BJ (cell line): ENCODE results near the gene GPR33. TPM values are rescaled to one million over a fixed set of nuclear protein-coding genes. Genes with fewer than 3 reads are reported as not detected.

Source experiments
- CTCF ChIA-PET: fragments of 350-600 bp; formaldehyde crosslinking; extraction: SDS; loops from one replicate; lab custom pipeline; 2021; ENCODE audit warnings: antibody characterized with exemption, inconsistent platforms; lab: Yijun Ruan, JAX
- POLR2A ChIA-PET: fragments of 300-600 bp; sonication (Branson Sonifier 250); formaldehyde crosslinking; extraction: SDS; loops from one replicate; lab custom pipeline; 2021; ENCODE audit warnings: antibody characterized with exemption; lab: Charles Lee
- DNase-seq: peaks from one replicate; pipeline ENCODE4 v3.0.0-alpha.2; 2011; ENCODE audit warnings: low read depth
- H3K27me3 ChIP-seq: 2 replicates; pipeline ENCODE4 v1.6.0; 2011; ENCODE audit warnings: low read length; ENCODE audit not compliant: control insufficient read depth, insufficient read depth
- H3K36me3 ChIP-seq: 2 replicates; pipeline ENCODE4 v1.5.1; 2011; ENCODE audit warnings: low read length; ENCODE audit not compliant: control insufficient read depth, insufficient read depth
- H3K4me3 ChIP-seq: 2 replicates; pipeline ENCODE4 v1.5.1; 2011; ENCODE audit warnings: low read depth, mild to moderate bottlenecking, control low read depth, low read length
- polyA plus RNA-seq: library from polyadenylated mRNA; depleted of rRNA; stranded (reverse); fragments of >200 nt; gene quantifications from 2 replicates; pipeline ENCODE4 v1.2.3, GENCODE V29; 2011
- TF ChIP-seq, protein P1 (sequence below): IDR thresholded peaks from 2 replicates; pipeline ENCODE4 v1.5.1; 2011; ENCODE audit warnings: low read depth, mild to moderate bottlenecking, control low read depth, inconsistent platforms, low read length, moderate library complexity; ENCODE audit not compliant: insufficient read depth

The GPR33 gene
- polyA plus RNA-seq, 1 experiment, result not detected

DNA sequence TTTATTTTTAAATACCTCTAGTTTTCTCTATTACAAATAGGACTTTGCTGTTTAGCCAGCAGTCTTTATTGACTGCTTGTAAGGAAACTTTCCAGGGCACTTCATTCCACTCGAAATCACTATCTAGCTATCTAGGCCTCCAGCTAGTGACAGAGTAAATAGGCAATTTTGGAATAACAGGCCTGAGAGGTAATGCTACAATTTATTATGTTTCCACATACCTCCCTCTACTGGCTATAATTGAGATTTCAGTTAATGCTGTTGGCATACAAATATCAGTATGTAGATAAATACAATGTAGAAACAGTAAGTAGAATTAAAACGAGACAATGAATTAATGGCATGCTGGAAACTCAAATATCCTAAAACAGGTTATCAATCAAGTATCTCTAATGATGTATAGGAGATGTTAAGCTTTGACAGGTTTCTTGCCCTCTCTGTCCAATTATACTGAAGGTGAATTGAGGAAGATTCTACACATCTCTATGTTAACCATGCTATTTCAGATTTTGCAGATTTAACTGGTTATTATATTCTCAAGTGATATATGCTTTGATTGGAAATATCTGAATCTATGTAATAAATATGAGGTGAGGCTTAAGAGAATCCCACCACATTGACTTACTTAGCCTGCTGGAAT, 37.7 kb downstream of the GPR33 start:
- no peaks in the 10 kb centered on the region for H3K27me3 ChIP-seq
- H3K36me3 ChIP-seq, result no peaks in the 10 kb centered on the region; the same call in 1 of the 2 replicates
- DNase-seq, result peak; percentile 12
- TF ChIP-seq, protein P1, sequence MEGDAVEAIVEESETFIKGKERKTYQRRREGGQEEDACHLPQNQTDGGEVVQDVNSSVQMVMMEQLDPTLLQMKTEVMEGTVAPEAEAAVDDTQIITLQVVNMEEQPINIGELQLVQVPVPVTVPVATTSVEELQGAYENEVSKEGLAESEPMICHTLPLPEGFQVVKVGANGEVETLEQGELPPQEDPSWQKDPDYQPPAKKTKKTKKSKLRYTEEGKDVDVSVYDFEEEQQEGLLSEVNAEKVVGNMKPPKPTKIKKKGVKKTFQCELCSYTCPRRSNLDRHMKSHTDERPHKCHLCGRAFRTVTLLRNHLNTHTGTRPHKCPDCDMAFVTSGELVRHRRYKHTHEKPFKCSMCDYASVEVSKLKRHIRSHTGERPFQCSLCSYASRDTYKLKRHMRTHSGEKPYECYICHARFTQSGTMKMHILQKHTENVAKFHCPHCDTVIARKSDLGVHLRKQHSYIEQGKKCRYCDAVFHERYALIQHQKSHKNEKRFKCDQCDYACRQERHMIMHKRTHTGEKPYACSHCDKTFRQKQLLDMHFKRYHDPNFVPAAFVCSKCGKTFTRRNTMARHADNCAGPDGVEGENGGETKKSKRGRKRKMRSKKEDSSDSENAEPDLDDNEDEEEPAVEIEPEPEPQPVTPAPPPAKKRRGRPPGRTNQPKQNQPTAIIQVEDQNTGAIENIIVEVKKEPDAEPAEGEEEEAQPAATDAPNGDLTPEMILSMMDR, result peak; percentile 55
- CTCF ChIA-PET, result interaction anchor here (0.6 to 2.6 kb wide), 18 partner anchors 9 to 243 kb away, joined by 3 to 15 read pairs (median 3); partner anchors contain the start of genes HEATR5A and HECTD1
- POLR2A ChIA-PET, result interaction anchor here (0.6 kb wide), 1 partner anchor 250 kb away, joined by 8 read pairs; no protein-coding TSS in a partner anchor
- H3K4me3 ChIP-seq, result no peak overlapping the region

DNA sequence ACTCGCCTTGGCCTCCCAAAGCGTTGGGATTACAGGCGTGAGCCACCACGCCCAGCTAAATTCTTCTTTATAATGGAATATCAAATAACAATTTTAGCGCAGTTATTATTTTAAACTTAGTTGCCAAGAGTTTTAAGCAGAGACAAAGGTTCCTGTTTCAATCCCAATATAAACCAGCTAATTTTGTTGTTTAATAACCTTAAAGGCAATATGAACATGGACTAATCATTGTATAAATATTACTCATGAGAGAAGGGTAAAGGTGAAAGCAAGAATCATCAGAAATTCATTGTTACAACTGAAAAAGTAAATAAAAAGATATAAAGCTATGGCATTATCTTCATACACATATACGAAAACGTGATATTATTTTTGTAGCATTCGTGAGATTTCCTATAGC, 38.7 kb downstream of the GPR33 start:
- no peak for DNase-seq
- CTCF ChIA-PET, result interaction anchor here (0.9 to 2.6 kb wide), 17 partner anchors 8 to 242 kb away, joined by 3 to 15 read pairs (median 3); partner anchors contain the start of genes HEATR5A and HECTD1
- TF ChIP-seq, protein P1, result no peak
- Histone ChIP-seq H3K4me3 (no peak overlapping the region), H3K27me3 (no peaks in the 10 kb centered on the region), H3K36me3 (no peaks in the 10 kb centered on the region; the same call in 1 of the 2 replicates)
- POLR2A ChIA-PET, result no interaction called here

DNA sequence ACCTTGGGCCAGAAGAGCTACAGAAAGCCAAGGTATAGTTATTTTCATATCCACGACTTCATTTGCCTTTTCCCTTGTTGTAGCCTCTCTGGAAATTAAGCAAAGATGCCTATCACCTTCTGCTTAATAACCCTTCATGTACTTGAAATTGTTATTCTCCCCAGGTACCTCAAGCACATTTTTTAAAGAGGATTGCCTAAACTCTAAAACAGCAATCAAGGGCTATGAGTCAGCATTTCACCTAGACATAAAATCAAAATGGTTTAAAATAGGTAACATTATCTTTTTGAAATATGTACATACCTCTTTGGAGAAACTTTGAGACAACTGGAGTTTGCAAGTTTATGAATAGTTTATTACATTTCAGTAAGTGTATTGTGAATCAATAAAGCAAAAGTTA, 42.1 kb downstream of the GPR33 start:
- TF ChIP-seq, protein P1, result no peak
- H3K4me3 ChIP-seq, result no peak overlapping the region
- no peaks in the 10 kb centered on the region for H3K27me3 ChIP-seq
- H3K36me3 ChIP-seq, result no peaks in the 10 kb centered on the region
- POLR2A ChIA-PET, result no interaction called here
- CTCF ChIA-PET, result no interaction called here
- no peak for DNase-seq

DNA sequence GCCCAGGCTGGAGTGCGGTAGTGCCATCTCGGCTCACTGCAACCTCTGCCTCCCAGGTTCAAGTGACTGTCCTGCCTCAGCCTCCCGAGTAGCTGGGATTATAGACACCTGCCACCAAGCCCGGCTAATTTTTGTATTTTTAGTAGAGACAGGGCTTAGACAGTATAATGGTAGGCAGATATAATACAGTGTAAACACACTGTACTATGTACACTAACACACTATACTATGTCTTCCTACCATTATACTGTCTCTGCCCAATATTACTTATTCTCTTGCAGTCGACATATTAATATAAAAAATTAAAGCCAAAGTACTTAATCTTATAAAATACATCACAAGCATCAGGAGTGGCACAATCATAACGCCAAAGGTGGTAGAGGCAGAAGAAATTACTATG, 45.6 kb downstream of the GPR33 start:
- CTCF ChIA-PET, result interaction anchor here (0.6 kb wide), 1 partner anchor 56 kb away, joined by 3 read pairs; no protein-coding TSS in a partner anchor
- no peak for DNase-seq
- Histone ChIP-seq H3K4me3 (no peak overlapping the region), H3K36me3 (no peaks in the 10 kb centered on the region), H3K27me3 (no peaks in the 10 kb centered on the region)
- POLR2A ChIA-PET, result no interaction called here
- TF ChIP-seq, protein P1, result no peak

DNA sequence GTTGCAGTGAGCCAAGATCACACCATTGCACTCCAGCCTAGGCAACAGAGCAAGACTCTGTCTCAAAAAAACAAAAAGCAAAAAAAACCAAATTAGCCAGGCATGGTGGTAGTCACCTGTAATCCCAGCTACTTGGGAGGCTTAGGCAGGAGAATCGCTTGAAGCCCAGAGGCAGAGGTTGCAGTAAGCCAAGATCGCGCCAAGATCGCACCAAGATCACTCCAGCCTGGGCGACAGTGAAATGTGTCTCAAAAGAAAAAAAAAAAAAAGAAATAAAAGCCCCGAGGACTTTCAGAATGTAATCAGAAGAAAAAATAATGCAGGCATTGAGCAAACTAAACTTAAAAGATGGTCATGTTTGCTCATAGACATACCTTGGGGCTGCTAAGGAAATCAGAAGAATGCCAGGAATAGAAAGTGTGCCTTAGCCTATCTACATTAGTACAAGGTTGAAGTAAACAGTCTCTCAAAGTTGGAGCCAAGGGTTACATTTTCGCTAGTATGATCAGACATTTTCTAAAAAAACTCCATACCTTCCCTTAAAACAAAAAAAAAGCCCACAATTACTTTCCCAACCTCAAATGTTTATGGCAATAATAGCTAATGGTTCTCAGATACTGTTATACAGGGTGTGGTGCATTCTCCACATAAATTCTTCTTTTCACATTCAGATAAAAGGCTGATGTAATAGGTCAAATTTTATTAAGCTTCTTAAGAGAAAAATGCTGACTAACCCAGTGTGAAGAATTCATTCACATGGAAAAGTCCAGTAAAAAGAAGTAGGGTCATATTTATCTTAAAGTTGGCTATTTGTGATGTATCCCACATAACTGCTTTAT, 46.3 kb downstream of the GPR33 start:
- no peaks in the 10 kb centered on the region for H3K27me3 ChIP-seq
- H3K4me3 ChIP-seq, result no peak overlapping the region
- ChIA-PET CTCF (interaction anchor here (0.6 to 1.0 kb wide), 2 partner anchors 8 to 55 kb away, joined by 3 read pairs; no protein-coding TSS in a partner anchor), POLR2A (no interaction called here)
- no peaks in the 10 kb centered on the region for H3K36me3 ChIP-seq
- TF ChIP-seq, protein P1, result no peak
- peak; percentile 93 for DNase-seq
